Smooth muscle cell (in vitro differentiated cells): Measurements from ENCODE around the gene MRTFA. TPM values are rescaled to one million over a fixed set of nuclear protein-coding genes. Genes with fewer than 3 reads are reported as not detected.

ENCODE experiments used
- DNase-seq: peaks from one replicate; lab custom pipeline; 2025; ENCODE audit not compliant: unreplicated experiment; lab: John Stamatoyannopoulos, UW
- H2AFZ ChIP-seq: fragments of 200-600 bp; sonication (generic); 2 replicates; pipeline ENCODE4 v1.6.0; 2016; ENCODE audit warnings: antibody characterized with exemption, low read depth, mild to moderate bottlenecking
- H3F3A ChIP-seq: fragments of 200-600 bp; sonication (generic); 2 replicates; pipeline ENCODE4 v1.6.0; 2017; ENCODE audit warnings: antibody characterized with exemption, low read depth
- H3K27ac ChIP-seq: fragments of 200-600 bp; sonication (generic); 2 replicates; pipeline ENCODE4 v1.5.1; 2016; ENCODE audit warnings: low read depth, mild to moderate bottlenecking
- H3K27me3 ChIP-seq: fragments of 200-600 bp; sonication (generic); 2 replicates; pipeline ENCODE4 v1.6.1; 2016; ENCODE audit warnings: low read depth, mild to moderate bottlenecking
- H3K36me3 ChIP-seq: fragments of 200-600 bp; sonication (generic); 2 replicates; pipeline ENCODE4 v1.5.1; 2016; ENCODE audit warnings: low read depth
- H3K4me1 ChIP-seq: fragments of 200-600 bp; sonication (generic); 2 replicates; pipeline ENCODE4 v1.5.1; 2016; ENCODE audit warnings: low read depth
- H3K4me2 ChIP-seq: fragments of 200-600 bp; sonication (generic); 2 replicates; pipeline ENCODE4 v1.6.0; 2016; ENCODE audit warnings: mild to moderate bottlenecking
- H3K4me3 ChIP-seq: fragments of 200-600 bp; sonication (generic); 2 replicates; pipeline ENCODE4 v1.5.1; 2016; ENCODE audit warnings: mild to moderate bottlenecking
- H3K79me2 ChIP-seq: fragments of 200-600 bp; sonication (generic); 2 replicates; pipeline ENCODE4 v1.6.0; 2016; ENCODE audit warnings: low read depth, mild to moderate bottlenecking
- H3K9ac ChIP-seq: fragments of 200-600 bp; sonication (generic); 2 replicates; pipeline ENCODE4 v1.6.0; 2016; ENCODE audit warnings: low read depth
- H3K9me3 ChIP-seq: fragments of 200-600 bp; sonication (generic); replicated peaks from 2 replicates; pipeline ENCODE4 v1.5.1; 2016; ENCODE audit warnings: low read depth
- H4K20me1 ChIP-seq: fragments of 200-600 bp; sonication (generic); 2 replicates; pipeline ENCODE4 v1.6.0; 2016; ENCODE audit warnings: low read depth
- WGBS: methylation state at CpG from one replicate; pipeline ENCODE4 v1.1.7; 2016; ENCODE audit warnings: low lambda C conversion rate; 5-methylcytosine and 5-hydroxymethylcytosine counted together
- polyA plus RNA-seq: library from polyadenylated mRNA; unstranded; fragments of >200 nt; fragmentation: Nextera tagmentation; extraction: Ambion mirVana; gene quantifications from 2 replicates; pipeline ENCODE4 v1.2.1, GENCODE V29; 2016
- total RNA-seq: library from RNA; depleted of rRNA; stranded (reverse); fragments of >200 nt; gene quantifications from 2 replicates; pipeline ENCODE4 v1.2.3, GENCODE V29; 2014
- TF ChIP-seq, protein P1 (sequence below): fragments of 200-600 bp; sonication (generic); IDR thresholded peaks from 2 replicates; pipeline ENCODE4 v1.5.1; 2017; ENCODE audit warnings: borderline replicate concordance, mild to moderate bottlenecking, antibody characterized with exemption; ENCODE audit not compliant: insufficient read depth, poor library complexity, severe bottlenecking

MRTFA gene
- total and polyA plus RNA-seq, 2 experiments from 2014 or later: 25.5 to 41.7 TPM

DNA sequence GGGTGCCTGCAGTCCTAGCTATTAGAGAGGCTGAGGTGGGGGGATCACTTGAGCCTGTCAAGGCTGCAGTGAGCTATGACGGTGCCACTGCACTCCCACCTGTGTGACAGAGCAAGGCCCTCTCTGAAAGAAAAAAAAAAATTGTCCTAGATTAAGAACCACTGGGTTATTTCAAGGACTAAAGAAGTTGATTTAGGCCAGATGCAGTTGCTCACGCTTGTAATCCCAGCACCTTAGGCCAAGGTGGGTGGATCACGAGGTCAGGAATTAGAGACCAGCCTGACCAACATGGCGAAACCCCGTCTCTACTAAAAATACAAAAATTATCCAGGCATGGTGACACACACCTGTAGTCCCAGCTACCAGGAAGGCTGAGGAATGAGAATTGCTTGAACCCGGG lies 129.0 kb downstream of the MRTFA start:
- WGBS: 77% methylated on average over 6 of the region's 6 CpGs
- H3K27ac ChIP-seq: no peak overlapping the region
- H3K4me3 ChIP-seq: no peak overlapping the region
- peaks cover 85% of the 10 kb centered on the region for H3K79me2 ChIP-seq
- H3K9ac ChIP-seq: no peak overlapping the region
- no peak for DNase-seq
- TF ChIP-seq, protein P1, sequence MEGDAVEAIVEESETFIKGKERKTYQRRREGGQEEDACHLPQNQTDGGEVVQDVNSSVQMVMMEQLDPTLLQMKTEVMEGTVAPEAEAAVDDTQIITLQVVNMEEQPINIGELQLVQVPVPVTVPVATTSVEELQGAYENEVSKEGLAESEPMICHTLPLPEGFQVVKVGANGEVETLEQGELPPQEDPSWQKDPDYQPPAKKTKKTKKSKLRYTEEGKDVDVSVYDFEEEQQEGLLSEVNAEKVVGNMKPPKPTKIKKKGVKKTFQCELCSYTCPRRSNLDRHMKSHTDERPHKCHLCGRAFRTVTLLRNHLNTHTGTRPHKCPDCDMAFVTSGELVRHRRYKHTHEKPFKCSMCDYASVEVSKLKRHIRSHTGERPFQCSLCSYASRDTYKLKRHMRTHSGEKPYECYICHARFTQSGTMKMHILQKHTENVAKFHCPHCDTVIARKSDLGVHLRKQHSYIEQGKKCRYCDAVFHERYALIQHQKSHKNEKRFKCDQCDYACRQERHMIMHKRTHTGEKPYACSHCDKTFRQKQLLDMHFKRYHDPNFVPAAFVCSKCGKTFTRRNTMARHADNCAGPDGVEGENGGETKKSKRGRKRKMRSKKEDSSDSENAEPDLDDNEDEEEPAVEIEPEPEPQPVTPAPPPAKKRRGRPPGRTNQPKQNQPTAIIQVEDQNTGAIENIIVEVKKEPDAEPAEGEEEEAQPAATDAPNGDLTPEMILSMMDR: no peak
- peaks cover 35% of the 10 kb centered on the region for H3F3A ChIP-seq
- H4K20me1 ChIP-seq: peaks cover 39% of the 10 kb centered on the region
- H3K27me3 ChIP-seq: no peaks in the 10 kb centered on the region
- H3K9me3 ChIP-seq: no peaks in the 10 kb centered on the region
- no peaks in the 10 kb centered on the region for H3K36me3 ChIP-seq
- no peak overlapping the region for H3K4me2 ChIP-seq
- H2AFZ ChIP-seq: no peak overlapping the region
- H3K4me1 ChIP-seq: peaks cover 34% of the 10 kb centered on the region

DNA sequence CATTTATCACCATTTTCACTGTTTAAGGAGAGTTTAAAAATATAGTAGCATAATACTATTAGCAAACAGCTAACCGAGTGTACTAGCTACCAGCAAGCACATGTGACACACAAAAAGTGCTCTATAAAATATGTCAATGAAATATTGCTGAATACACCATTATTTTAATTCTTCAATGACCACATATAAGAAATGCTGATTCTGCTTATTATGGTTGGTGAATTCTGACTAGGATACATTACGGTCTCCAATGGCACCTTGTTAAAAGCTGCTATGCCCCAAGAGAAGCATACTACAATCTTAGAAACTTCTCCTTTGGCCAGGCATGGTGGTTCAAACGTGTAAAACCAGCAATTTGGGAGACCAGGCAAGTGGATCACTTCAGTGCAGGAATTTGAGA lies 129.8 kb downstream of the MRTFA start:
- 81% methylated on average over 3 of the region's 3 CpGs for WGBS
- peaks cover 81% of the 10 kb centered on the region for H3K79me2 ChIP-seq
- TF ChIP-seq, protein P1: no peak
- no peaks in the 10 kb centered on the region for H3K27me3 ChIP-seq
- H3K4me2 ChIP-seq: no peak overlapping the region
- no peaks in the 10 kb centered on the region for H3K9me3 ChIP-seq
- H3K36me3 ChIP-seq: no peaks in the 10 kb centered on the region
- no peak overlapping the region for H3K4me3 ChIP-seq
- H3K4me1 ChIP-seq: peaks cover 34% of the 10 kb centered on the region
- H3K27ac ChIP-seq: no peak overlapping the region
- peaks cover 30% of the 10 kb centered on the region for H3F3A ChIP-seq
- no peak for DNase-seq
- H2AFZ ChIP-seq: no peak overlapping the region
- peaks cover 39% of the 10 kb centered on the region for H4K20me1 ChIP-seq
- H3K9ac ChIP-seq: no peak overlapping the region

DNA sequence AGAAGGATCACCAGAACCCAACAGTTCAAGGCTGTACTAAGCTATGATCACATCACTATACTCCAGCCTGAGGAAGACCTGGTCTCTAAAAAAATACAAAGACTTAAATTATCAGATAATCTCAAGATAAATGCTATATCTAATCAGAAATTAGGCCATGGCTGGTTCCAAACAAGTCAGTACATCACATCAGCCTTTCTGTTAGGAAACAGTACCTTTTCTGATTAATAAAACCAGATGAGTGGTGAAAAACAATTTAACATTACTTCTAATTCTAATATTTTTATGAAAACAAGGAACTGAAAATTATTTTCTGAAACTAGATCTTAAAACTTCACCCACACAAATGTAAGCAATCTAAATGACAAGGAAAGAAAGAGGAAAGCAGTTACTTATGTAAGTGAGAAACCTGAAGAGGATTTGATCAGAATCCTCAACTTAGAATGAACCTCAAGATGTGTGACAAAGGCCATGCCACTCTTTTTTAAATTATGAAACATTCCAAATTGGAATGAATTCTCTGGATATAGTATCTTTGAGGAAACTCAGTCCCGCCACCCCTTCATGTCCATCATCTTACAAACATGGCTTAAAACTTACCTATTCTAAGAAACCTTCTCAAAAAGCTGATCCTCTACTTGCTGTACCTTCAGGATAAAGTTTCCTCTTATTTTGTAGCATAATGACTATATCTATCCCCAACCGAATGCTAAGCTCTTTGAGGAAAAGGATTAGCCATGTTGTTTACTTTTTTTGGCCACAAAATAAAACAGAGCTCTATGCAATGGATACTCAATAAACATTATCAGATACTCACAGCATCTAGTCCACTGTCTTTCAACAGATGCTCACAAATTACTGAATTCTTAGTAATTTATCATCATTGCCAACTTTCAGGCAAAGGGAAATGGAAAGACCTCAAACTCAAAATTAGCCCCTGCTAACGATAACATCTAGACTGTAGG lies 132.0 kb downstream of the MRTFA start:
- Histone ChIP-seq H2AFZ (no peak overlapping the region), H3K4me3 (no peak overlapping the region), H3K27me3 (no peaks in the 10 kb centered on the region), H3K9me3 (no peaks in the 10 kb centered on the region), H3K4me2 (peak overlapping the region; percentile 72), H4K20me1 (peaks cover 39% of the 10 kb centered on the region), H3K9ac (peak overlapping the region; percentile 11), H3K79me2 (peaks cover 65% of the 10 kb centered on the region), H3K4me1 (peaks cover 26% of the 10 kb centered on the region), H3K27ac (peak overlapping the region; percentile 71), H3F3A (peaks cover 22% of the 10 kb centered on the region), H3K36me3 (no peaks in the 10 kb centered on the region)
- WGBS: 22% methylated on average over 3 of the region's 3 CpGs
- TF ChIP-seq, protein P1: no peak
- no peak for DNase-seq
